GM21526 (cell line): ENCODE measurements around the gene EMD.

Source experiments
- ATAC-seq: cut with Tn5 transposase; IDR thresholded peaks from one replicate; pipeline ENCODE4 v1.9.1; 2021; ENCODE audit warnings: moderate library complexity; ENCODE audit not compliant: unreplicated experiment, low FRiP score

The EMD gene

DNA sequence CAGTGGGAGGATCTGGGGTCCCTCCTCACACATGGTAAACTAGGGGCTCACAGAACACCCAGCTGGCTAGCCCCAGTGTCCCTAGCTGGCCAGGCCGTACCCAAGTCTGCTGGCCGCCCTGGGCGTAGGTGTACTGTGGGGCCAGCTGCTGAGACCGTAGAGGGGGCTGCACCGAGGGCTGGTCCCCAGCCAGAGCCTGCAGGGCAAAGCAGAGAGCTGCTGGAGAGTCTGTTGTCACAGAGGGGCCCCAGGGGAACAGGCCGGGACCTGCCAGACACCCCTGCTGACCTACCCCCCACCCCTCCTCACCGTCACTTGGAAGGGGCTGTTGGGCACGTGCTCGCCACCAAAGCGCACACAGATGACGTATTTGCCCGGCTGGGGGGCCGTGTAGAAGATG lies 24.6 kb upstream of the EMD start:
- no peak for ATAC-seq

DNA sequence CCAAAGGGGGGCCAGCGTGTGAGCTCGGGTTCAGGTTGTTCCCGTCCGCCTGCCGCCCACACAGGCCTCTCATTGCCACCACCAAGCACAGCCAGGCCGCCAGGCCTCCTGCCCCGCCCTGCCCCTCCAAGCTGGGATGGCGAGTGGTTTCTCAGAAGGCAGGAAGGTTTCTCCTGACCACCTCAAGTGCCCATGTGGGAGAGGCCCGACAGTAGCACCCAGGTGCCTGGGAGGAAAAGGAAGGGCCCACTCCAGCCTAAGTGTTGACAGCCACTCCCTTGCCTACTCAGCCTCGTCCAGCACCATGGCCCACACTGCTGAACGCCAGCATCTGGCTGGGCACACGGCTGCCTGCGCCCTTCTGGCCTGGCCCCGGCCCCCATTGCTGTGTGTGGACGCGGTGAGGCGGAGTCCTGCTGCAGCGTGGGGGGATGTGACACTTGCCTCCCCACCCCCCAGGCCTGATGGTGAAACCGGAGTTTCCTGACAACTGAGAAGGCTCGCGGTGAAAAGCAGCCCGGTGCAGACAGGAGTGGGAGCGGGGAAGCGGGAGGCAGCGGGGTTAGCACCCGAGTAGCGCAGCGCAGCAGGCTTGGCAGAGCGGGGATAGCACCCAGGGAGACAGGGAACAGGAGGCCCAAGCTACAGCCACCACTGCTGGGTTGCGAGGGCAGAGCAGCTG lies 23.9 kb upstream of the EMD start:
- ATAC-seq: no peak

DNA sequence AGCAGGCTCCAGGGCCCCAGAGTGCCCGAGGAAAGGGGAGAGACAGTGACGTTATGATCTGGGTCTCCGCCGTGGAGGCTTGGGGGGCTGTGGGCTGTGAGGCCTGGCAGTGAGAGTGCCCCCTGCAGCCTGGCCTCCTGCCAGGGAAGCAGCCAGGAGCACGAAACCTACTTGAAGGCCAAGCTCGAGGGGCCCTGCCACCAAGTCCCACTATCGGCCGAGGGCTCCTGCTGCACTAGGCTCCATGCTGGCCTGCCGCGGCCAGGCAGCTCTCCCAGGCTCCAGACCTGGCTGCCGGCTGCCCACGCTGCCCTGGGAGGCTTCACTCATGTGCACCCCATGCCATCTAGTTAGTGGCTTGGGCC lies 23.3 kb upstream of the EMD start:
- no peak for ATAC-seq

DNA sequence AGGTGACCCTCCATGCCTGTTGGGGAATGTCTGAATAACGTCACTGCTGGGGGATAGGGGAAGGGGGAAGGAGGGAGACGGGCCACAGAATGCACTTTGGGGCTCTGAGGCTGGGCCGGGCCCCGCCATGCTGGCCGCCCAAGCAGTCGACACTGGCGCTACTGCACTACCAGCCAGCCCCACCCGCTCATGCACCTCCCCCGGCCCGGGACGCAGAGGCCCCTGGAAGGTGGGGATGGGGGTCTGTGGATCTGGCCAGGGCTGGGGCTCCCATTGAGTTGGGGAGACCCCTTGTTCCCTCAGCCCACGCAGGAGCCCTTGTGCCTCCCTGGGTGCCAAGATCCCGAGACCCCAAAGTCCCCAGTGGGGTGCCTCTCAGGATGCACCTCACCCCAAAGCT lies 22.5 kb upstream of the EMD start:
- no peak for ATAC-seq

DNA sequence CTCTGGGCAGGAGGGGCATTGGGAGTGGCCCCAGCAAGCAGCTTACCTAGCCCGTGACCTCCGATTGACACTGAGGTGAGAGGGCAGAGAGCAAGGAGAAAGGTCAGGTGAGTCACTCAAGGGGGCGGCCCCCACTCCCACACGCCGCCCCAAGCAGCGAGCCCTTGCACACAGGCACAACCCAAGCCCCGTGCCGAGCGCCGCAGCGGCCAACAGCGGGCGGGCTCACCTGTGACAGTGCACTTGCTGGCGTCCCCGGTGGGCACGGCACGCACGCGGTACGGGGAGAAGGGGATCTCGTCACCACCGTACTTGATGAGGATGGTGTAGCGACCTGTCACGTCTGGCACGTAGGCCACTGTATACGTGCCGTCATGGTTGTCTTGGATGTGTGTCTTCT lies 21.9 kb upstream of the EMD start:
- no peak for ATAC-seq

DNA sequence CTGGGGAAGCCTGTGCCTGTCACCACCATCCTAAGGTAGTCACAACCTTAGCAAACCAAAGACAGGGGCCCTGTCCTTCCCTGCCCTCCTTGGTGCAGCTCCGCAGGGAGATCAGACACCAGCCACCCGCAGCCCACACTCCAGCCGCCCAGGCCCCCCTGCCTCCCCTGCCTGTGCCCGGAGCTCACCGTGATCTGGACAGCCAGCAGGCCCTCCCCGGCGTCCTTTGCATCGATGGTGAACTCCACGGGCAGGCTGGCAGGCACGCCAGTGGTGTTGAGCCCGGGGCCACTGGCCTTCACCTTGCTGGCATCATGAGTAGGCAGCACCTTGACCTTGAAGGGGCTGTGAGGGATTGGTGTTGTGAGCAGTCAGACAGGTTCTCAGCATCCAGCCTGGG lies 21.1 kb upstream of the EMD start:
- ATAC-seq: no peak

DNA sequence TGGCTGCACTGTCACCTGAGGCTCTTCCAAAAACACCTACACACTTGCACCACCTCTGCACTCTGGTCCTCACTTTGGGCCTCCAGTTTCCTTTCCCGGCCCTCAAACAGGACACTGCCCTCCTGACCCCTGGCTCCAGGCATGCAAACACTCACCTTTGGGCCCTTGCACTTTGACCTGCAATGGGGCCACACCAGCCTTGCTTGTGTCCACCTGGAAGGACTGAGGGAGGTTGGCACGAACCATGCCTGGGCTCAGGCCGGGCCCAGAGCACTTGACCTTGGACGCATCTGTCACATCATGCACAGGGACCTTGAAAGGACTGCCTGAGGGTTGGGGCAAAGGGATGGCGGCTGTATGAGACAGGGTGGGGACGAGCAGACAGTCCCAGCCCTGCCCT lies 20.3 kb upstream of the EMD start:
- ATAC-seq: no peak

DNA sequence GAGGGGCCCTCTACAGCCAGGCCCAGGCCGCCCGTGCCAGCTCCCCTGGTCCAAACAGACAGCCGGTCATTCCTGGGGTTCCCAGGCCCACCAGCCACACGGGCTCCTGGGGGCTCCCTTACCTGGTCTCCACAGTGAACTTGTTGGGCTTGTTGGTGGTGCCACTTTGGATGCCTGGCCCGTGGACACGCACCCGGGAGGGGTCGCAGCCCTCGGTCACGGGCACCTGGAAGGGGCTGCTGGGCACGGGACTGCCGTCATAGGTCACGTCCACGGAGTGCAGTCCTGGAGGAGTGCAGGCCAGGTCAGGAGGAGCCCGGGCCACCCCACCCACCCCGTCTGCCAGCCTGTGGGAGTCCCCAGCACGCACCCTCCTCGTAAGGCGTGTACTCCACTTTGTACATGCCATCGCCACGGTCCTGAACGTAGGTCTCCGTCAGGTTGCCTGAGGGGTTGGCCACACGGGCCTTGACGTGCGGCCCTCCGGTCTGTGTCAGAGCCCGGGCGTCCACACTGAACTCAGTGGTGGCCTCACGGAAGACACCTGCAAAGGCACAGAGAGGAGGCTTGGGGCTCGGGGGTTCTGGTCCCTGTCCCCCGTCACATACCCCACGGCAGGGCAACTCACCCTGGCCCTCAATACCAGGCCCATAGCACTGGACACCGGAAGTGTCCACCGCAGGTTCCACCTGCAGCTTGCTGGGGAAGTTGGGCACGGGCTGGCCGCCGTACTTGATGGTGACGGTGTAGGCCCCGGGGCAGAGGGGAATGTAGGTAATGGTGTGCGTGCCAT lies 19.5 kb upstream of the EMD start:
- ATAC-seq: no peak

DNA sequence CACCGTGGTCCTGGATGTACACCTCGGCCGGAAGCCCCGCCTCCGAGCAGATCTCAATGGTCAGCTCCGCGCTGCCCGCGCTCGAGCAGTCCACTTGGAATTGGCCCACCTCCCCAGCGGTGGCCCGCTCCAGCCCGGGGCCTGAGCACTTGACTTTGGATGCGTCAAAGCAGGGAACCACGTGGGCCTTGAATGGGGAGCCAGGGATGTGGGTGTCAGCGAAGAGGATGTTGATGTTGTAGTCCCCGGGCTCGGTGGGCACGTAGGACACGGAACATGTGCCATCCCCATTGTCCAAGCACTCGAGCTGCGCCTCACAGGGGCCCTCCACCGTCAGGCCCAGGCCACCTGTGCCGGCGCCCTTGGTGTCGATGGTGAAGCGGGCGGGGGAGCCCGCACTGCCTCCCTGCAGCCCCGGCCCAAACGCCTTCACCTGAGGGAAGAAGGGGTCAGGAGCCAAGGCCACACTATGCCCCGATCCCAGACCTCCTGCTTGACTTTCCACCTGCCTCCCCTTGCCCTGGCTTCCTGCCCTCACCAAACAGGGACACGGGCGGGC lies 18.9 kb upstream of the EMD start:
- no peak for ATAC-seq

DNA sequence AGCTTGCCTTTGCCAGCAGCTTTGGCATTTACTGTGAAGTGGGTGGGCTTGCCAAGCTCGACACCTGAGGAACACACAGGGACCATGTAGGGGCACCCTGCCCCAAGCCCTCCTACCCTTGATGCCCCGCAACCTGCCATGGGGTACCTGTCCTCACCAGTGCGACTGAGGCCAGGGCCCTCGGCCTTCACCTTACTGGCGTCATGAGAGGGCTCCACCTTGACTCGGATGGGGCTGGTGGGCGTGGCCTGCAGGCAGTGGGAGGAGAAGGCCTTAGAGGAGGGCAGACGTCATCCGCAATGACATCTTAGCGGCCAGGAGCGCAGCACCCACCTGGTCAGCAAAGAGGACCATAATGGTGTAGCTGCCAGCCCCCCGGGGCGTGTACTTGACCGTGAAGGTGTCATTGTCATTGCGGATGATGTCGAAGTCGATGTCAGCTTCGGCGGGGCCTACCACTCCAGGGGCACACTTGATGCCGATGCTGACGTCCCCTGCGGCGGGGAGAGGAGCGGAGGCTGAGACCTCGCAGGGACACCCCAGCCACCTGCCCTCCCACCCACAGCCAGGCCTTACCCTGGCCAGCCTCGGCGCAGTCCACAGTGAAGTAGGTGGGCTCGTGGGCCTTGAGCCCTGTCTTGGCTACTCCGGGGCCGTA lies 16.9 kb upstream of the EMD start:
- ATAC-seq: no peak

DNA sequence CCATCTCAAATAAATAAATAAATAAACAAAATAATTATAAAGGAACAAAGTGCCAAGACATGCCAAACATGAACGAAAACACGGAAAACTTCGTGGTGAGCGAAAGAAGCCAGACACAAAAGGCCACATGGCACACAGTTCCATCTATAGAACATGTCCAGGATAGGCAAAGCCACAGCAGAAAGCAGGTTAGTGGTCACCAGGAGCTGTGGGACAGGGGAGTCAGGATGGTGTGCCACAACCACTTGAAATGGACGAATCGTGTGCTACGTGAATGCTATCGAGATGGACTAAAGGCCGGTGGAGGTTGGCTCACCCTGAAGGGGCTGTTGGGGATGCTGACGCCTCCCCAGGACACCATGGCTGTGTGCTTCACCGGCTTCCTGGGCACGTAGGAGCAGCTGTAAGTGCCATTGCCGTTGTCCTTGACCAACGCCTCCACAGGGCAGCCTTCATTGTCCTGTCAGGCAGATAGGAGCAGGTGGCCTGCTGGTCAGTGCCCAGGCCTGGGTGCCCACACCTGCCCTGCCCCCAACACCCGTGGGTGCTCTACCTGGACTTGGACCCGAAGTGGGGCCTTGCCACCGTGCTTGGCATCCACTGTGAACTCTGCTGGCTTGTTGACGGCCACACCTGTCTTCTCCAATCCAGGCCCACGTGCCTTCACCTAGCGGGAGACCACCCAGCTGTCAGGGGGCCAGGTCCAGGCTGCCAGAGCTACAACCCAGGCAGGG lies 15.2 kb upstream of the EMD start:
- no peak for ATAC-seq

DNA sequence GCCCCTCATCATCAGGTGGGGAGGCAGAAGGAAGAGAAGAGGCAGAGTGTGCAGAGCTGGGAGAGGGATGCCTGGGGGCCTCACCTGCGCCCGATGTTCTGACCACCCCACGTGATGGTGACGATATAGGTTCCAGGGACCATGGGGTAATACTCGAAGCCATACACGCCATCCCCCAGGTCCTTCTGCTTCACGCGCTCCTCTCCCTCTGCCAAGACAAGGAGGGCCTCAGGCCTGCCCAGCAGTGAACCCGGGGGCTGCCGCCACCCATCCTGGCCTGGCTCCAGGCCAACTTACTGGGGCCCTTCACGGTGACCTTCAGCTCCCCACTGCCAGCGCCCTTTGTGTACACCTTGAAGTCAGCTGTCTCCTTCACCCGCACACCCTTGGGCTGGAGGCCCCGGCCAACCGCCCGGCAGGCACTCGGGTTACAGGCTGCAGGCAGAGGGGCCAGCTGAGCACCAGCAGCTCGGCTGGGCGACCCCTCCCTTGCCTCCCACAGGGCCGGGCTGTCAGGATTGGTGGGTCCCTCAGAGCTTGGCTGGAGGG lies 14.0 kb upstream of the EMD start:
- no peak for ATAC-seq

DNA sequence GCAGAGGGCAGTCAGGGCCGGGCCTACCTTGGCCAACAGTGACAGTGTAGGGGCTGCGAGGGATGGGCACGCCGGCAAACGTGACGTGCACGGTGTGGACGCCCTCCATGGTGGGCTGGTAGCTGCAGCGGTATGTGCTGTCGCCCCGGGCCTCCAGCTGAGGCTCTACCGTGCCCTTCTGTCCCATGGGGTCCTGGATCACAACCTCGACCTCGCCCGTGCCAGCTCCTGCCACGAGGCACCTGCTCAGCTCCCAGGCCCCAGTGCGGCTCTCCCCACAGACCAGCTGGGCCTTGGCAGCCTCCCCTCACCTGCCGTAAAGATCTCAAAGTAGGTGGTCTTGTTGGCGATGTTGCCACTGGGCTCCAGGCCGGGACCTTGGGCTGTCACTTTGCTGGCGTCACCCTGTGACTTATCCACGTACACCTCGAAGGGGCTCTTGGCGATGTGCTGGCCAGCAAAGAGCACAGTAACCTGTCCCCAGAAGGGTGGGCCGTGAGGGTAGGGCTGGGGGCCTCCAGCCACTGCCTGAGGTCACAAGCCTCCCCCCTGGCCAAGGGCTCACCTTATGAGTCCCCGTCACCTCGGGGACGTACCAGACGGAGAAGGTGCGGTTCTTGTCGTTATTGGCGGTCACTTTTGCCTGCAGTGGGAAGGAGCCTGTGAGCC lies 13.0 kb upstream of the EMD start:
- no peak for ATAC-seq

DNA sequence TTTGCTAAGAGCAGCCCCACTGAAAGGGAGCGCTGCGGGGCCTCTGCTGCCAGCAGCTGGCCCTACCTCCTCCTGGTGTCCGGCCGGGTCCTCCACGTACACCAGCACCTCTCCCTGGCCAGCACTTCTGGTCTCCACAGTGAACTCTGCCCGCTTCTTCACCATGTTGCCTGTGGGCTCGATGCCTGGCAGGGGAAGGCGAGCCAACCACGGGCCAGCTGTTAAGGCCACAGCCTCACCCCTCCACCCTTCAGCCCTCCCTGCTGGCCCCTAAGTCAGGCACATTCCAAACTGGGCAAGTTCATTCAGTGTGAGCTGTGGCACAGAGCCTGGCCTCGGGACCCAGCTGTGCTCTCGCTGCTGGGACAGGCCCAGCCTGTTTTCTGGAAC lies 12.4 kb upstream of the EMD start:
- ATAC-seq: no peak

DNA sequence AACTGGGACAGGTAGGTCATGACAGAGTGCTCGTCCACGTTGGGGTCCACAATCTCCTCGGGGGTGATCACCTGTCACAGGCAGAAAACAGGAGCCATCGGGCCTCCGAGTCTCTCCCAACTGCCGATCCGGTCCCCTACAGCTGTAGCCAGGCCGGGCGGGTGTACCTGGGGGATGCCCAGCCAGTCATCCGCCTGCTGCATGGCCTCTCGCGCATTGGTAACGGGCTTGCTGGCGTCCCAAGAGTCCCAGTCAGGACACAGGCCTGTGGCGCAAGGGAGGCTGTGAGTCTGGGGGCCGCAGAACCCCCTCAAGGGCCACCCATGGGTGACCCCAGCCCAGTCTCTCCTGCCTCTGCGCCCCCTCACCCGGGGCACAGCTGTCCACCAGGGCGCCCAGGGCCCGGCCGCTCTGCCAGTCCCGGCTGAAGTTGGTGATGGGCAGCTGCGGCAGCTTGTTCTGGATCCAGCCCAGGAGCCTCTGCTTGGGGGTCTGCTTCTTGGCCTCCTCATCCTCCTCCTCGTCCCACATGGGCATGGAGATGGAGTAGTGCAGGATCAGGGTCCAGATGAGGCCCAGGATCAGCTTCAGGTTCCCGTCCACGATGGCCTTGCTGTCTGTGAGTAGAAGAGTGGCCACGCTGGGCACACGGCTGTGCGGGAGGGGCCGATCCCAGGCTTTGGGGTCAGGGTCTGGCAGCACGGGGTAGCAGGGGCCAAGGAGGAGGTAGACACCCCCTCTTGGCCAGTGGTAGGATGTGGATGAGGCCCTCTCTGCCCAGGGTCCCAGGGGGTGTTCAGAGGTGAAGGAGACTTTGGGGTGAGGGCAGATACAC lies 11.4 kb upstream of the EMD start:
- ATAC-seq: no peak

DNA sequence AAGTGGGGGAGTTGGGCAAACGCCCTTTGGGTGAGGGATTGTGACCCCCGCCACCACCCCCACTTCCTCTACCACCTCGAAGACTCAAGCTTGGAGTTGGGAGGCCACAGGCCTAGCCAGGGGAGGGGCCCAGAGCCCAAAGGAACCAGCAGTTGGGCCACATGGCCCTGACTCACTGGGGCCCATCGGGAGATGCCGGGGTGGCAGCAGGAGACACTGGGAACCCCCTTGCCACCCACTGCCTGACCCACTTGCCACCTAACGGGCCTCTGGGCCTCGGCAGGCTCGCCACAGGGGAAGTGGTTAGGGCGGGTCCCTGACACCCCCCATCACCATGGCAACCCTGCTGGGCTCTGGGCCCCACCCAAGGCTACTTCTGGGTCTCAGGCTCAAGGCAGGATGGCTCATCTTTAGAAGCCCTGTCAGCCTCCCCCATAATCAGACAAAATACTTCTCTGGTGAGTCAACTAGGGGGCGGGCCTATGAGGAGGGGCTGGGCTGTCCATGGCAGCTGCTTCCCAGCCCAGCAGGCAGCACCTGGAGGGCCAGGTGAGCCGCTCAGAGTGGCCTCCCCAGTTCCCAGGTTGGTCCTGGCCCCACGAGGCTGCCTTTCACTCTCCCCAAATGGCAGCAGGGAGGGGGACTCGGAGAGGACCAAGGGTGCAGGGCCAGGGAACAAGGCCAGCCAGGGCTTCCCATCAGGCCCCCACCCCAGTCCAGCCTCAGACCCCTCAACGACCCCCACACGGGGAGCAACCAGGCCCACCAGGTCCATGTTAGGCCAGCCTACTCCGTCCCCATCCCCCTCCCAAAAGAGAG lies 10.3 kb upstream of the EMD start:
- ATAC-seq: no peak

DNA sequence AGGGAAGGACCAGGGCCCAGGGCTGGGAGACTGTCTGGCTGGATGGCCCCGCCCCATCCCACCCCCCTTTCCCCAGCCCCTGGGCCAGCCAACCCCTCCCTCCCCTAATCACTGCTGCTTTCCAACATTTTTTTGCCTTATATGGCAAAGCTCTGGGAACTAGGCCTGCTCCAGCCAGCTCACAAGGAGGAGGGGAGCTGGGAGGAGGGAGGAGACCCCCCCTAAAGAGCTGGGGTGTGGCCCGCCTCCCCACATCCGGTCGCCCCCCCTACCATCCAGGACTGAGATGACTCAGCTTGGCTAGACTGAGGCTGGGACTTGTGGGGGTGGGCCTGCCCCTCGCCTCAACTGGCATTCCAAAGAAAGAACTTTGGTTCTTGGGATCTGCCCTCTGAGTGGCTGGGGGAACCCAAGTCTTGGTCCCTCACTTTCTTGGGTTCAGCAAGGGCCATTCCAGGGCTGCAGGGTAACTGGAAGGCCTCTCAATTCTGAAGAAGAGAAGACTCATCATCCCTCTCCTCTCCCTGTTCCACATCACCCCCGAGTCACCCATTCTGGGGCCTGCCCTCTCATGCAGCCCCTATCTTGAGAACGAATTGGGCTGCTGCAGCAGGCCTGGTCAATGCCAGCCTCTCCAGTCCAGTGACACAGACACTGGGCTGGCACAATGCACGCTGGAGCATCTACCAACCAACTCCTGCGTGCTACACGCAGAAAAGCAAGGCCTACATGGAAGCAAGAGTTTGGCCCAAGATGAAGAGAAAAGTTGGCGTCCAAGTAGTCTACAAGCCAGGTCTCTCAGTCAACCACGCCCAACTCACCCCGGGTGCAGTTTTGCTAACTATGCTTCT lies 9.4 kb upstream of the EMD start:
- no peak for ATAC-seq
